ENCODE measurements around the gene RFTN1. TPM values are rescaled to one million over a fixed set of nuclear protein-coding genes. Genes with fewer than 3 reads are reported as not detected.

Gene RFTN1
- polyA plus RNA-seq, 2 of the 4 experiments (the other 2 are of a cell fraction) = 1.8 to 3.7 TPM

GRCh38 chr3:16362770-16363169 lies 150.7 kb downstream of the RFTN1 start:
- CTCF ChIA-PET = interaction anchor here (0.9 to 1.5 kb wide), 2 partner anchors 72 to 155 kb away, joined by 3 to 4 read pairs; no protein-coding TSS in a partner anchor
- POLR2A ChIA-PET = no interaction called here
- no peak for FAIRE-seq

GRCh38 chr3:16361087-16361486 lies 152.4 kb downstream of the RFTN1 start:
- FAIRE-seq (no peak), DNase-seq (ENCODE audit: low read depth in 1 of 2, low spot score in 1 of 2) (no peak), ATAC-seq (no peak)
- H3K9me3 ChIP-seq = no peaks in the 10 kb centered on the region
- H3K4me3 ChIP-seq = no peak overlapping the region
- POLR2A ChIA-PET = no interaction called here
- no peak overlapping the region for H3K4me2 ChIP-seq
- CTCF ChIA-PET = no interaction called here
- TF ChIP-seq CBX8 (IDR thresholded peaks at IDR 0.05) (no peak), BHLHE40 (IDR thresholded peaks at IDR 0.05; ENCODE audit: low read depth, low read length) (no peak)
- H3K4me1 ChIP-seq = no peaks in the 10 kb centered on the region
- H3K27ac ChIP-seq = no peak overlapping the region

More at GRCh38 chr3:16362770-16363169, 150.7 kb downstream of the RFTN1 start:
- no peak overlapping the region for H3K4me3 ChIP-seq
- no peaks in the 10 kb centered on the region for H3K9me3 ChIP-seq
- no peaks in the 10 kb centered on the region for H3K4me1 ChIP-seq
- TF ChIP-seq RFX5 (IDR thresholded peaks at IDR 0.05) (no peak), HOXB13 (CRISPR knock-in tag; IDR thresholded peaks at IDR 0.05; ENCODE audit: low read depth) (no peak), ZSCAN20 (CRISPR knock-in tag; IDR thresholded peaks at IDR 0.05) (no peak), BHLHE40 (IDR thresholded peaks at IDR 0.05; ENCODE audit: low read depth, low read length) (no peak), TFCP2L1 (CRISPR knock-in tag; IDR thresholded peaks at IDR 0.05) (no peak), EHF (CRISPR knock-in tag; IDR thresholded peaks at IDR 0.05) (no peak), PHF8 (IDR thresholded peaks at IDR 0.05; ENCODE audit: borderline replicate concordance, low read depth) (no peak)
- TF ChIP-seq, protein P1, sequence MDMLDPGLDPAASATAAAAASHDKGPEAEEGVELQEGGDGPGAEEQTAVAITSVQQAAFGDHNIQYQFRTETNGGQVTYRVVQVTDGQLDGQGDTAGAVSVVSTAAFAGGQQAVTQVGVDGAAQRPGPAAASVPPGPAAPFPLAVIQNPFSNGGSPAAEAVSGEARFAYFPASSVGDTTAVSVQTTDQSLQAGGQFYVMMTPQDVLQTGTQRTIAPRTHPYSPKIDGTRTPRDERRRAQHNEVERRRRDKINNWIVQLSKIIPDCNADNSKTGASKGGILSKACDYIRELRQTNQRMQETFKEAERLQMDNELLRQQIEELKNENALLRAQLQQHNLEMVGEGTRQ (IDR thresholded peaks at IDR 0.05) = no peak
- WGBS (ENCODE audit: missing lambda C conversion rate) = 57% methylated on average over 4 of the region's 4 CpGs
- no peak overlapping the region for H3K4me2 ChIP-seq
- ATAC-seq = no peak
- H3K27ac ChIP-seq = no peak overlapping the region
- no peak for DNase-seq (ENCODE audit: low read depth in 1 of 2, low spot score in 1 of 2)

DNA sequence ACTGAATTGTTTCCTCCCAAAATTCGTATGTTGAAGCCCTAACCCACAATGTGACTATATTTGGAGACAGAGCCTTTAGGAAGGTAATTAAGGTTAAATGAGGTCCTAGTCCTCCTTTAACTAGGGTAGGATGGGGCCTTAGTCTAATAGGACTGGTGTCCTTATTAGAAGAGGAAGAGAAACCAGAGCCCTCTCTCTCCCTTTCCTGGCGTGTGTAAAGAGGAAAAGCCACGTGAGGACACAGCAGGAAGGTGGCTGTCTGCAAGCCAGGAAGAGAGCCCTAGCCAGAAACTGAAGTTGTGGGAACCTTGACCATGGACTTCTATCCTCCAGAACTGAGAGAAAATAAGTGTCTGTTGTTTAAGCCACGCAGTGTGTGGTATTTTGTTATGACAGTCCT lies 154.2 kb downstream of the RFTN1 start:
- FAIRE-seq (no peak), DNase-seq (ENCODE audit: low read depth in 1 of 2, low spot score in 1 of 2) (no peak), ATAC-seq (no peak)
- no peak overlapping the region for H3K4me2 ChIP-seq
- H3K9me3 ChIP-seq = no peaks in the 10 kb centered on the region
- no peak overlapping the region for H3K27ac ChIP-seq
- TF ChIP-seq ZNF302 (CRISPR knock-in tag; IDR thresholded peaks at IDR 0.05) (no peak), ZFP36 (IDR thresholded peaks at IDR 0.05; ENCODE audit: borderline replicate concordance, partially characterized antibody) (no peak), EHMT2 (IDR thresholded peaks at IDR 0.05; ENCODE audit: low read depth) (no peak), EHF (CRISPR knock-in tag; IDR thresholded peaks at IDR 0.05) (no peak), RNF2 (IDR thresholded peaks at IDR 0.05; ENCODE audit: borderline replicate concordance, low read depth) (no peak), POLR2AphosphoS2 (conservative IDR thresholded peaks at IDR 0.05; ENCODE audit: low read length) (no peak), TFCP2L1 (CRISPR knock-in tag; IDR thresholded peaks at IDR 0.05) (no peak), RAD21 (conservative IDR thresholded peaks at IDR 0.05 in 1 of 2, IDR thresholded peaks at IDR 0.05 in 1 of 2) (no peak), HOXA7 (CRISPR knock-in tag; IDR thresholded peaks at IDR 0.05) (no peak), FOSL2 (IDR thresholded peaks at IDR 0.05) (no peak), FOSL2 (CRISPR knock-in tag; IDR thresholded peaks at IDR 0.05) (no peak), EP300 (IDR thresholded peaks at IDR 0.05) (no peak), JUN (IDR thresholded peaks at IDR 0.05) (no peak), TP53 (CRISPR knock-in tag; IDR thresholded peaks at IDR 0.05) (no peak), NR3C1 (IDR thresholded peaks at IDR 0.05) (no peak), HES2 (IDR thresholded peaks at IDR 0.05) (no peak), FOXS1 (CRISPR knock-in tag; IDR thresholded peaks at IDR 0.05) (no peak), HEYL (CRISPR knock-in tag; IDR thresholded peaks at IDR 0.05) (no peak), ZC3H11A (IDR thresholded peaks at IDR 0.05) (no peak), PBX3 (IDR thresholded peaks at IDR 0.05) (no peak)
- TF ChIP-seq, protein P2, sequence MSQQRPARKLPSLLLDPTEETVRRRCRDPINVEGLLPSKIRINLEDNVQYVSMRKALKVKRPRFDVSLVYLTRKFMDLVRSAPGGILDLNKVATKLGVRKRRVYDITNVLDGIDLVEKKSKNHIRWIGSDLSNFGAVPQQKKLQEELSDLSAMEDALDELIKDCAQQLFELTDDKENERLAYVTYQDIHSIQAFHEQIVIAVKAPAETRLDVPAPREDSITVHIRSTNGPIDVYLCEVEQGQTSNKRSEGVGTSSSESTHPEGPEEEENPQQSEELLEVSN (IDR thresholded peaks at IDR 0.05; ENCODE audit: borderline replicate concordance, low read depth) = no peak
- ChIA-PET POLR2A (no interaction called here), CTCF (interaction anchor here (0.7 to 1.3 kb wide), 3 partner anchors 10 to 1025 kb away, joined by 3 to 4 read pairs (median 3); no protein-coding TSS in a partner anchor)
- H3K4me3 ChIP-seq = no peak overlapping the region
- WGBS (ENCODE audit: missing lambda C conversion rate) = 62% methylated on average over 4 of the region's 4 CpGs
- H3K4me1 ChIP-seq = no peaks in the 10 kb centered on the region
